Muscle of back (tissue), 11 donors: ENCODE data around the gene SLC37A1. TPM values are rescaled to one million over a fixed set of nuclear protein-coding genes. Genes with fewer than 3 reads are reported as not detected.

Source experiments
- DNase-seq, 3 donors: peaks; one replicate each; pipeline versions ENCODE4 v3.0.0 to v3.0.0-alpha.2; 2013
- polyA plus RNA-seq, 10 donors: library from polyadenylated mRNA; unstranded; fragments of 120-200 nt; gene quantifications; one replicate each; pipeline ENCODE4 v1.2.1, GENCODE V29; 2013; ENCODE audit not compliant: insufficient read length in 10 of 10

Gene SLC37A1
- polyA plus RNA-seq, 10 donors = 1.9 to 3.2 (median 2.6) TPM

GRCh38 chr21:42526379-42526727 lies 12.7 kb downstream of the SLC37A1 start:
- DNase-seq = no peak

- no peak for DNase-seq
These were observed 13.5 kb downstream of the SLC37A1 start for GRCh38 chr21:42527127-42527488.

GRCh38 chr21:42527489-42528158 lies 14.0 kb downstream of the SLC37A1 start:
- no peak for DNase-seq

- DNase-seq = no peak
These were observed 16.5 kb downstream of the SLC37A1 start for GRCh38 chr21:42530167-42530518.

- no peak for DNase-seq
These were observed 18.1 kb downstream of the SLC37A1 start for GRCh38 chr21:42531771-42532170.

GRCh38 chr21:42532466-42533181 lies 19.0 kb downstream of the SLC37A1 start:
- peak; percentile 41 to 53 (median 52) for DNase-seq

GRCh38 chr21:42533306-42533962 lies 19.8 kb downstream of the SLC37A1 start:
- no peak for DNase-seq

- DNase-seq = no peak
These were observed 20.3 kb downstream of the SLC37A1 start for GRCh38 chr21:42533963-42534355.

- peak in 2 of 3 donors; percentile 38 to 66 for DNase-seq
These were observed 21.0 kb downstream of the SLC37A1 start for GRCh38 chr21:42534421-42535378.

- no peak for DNase-seq
These were observed 22.0 kb downstream of the SLC37A1 start for GRCh38 chr21:42535602-42536171.

- DNase-seq = no peak
These were observed 22.9 kb downstream of the SLC37A1 start for GRCh38 chr21:42536601-42537000.

- no peak for DNase-seq
These were observed 23.6 kb downstream of the SLC37A1 start for GRCh38 chr21:42537106-42537742.

- no peak for DNase-seq
These were observed 25.0 kb downstream of the SLC37A1 start for GRCh38 chr21:42538479-42539275.

GRCh38 chr21:42539342-42539741 lies 25.7 kb downstream of the SLC37A1 start:
- DNase-seq = no peak

GRCh38 chr21:42539931-42540343 lies 26.3 kb downstream of the SLC37A1 start:
- DNase-seq = no peak

- DNase-seq = no peak
These were observed 26.7 kb downstream of the SLC37A1 start for GRCh38 chr21:42540396-42540795.

GRCh38 chr21:42541174-42541573 lies 27.5 kb downstream of the SLC37A1 start:
- no peak for DNase-seq

- DNase-seq = no peak
These were observed 28.0 kb downstream of the SLC37A1 start for GRCh38 chr21:42541618-42542017.

GRCh38 chr21:42542196-42542595 lies 28.5 kb downstream of the SLC37A1 start:
- DNase-seq = no peak

- DNase-seq = no peak
These were observed 28.9 kb downstream of the SLC37A1 start for GRCh38 chr21:42542596-42542995.
